Endothelial cell (in vitro differentiated cells): ENCODE measurements around the gene ECE1. TPM values are rescaled to one million over a fixed set of nuclear protein-coding genes. Genes with fewer than 3 reads are reported as not detected.

Experiments
- DNase-seq: peaks from one replicate; pipeline ENCODE4 v3.0.0; 2021; ENCODE audit warnings: low spot score
- H3K27ac Mint-ChIP-seq: one replicate; pipeline ENCODE4 v1.8.0; 2021; ENCODE audit warnings: mixed read lengths, inconsistent platforms; ENCODE audit not compliant: unreplicated experiment
- H3K27me3 Mint-ChIP-seq: one replicate; pipeline ENCODE4 v1.8.0; 2021; ENCODE audit warnings: mild to moderate bottlenecking, moderate library complexity, mixed read lengths, inconsistent platforms; ENCODE audit not compliant: unreplicated experiment
- H3K36me3 Mint-ChIP-seq: one replicate; pipeline ENCODE4 v1.8.0; 2021; ENCODE audit warnings: mild to moderate bottlenecking, low read depth, mixed read lengths, inconsistent platforms; ENCODE audit not compliant: unreplicated experiment
- H3K4me1 Mint-ChIP-seq: one replicate; pipeline ENCODE4 v1.8.0; 2021; ENCODE audit warnings: mild to moderate bottlenecking, mixed read lengths, inconsistent platforms; ENCODE audit not compliant: unreplicated experiment
- H3K4me3 Mint-ChIP-seq: one replicate; pipeline ENCODE4 v1.8.0; 2021; ENCODE audit warnings: mild to moderate bottlenecking, mixed read lengths, inconsistent platforms; ENCODE audit not compliant: unreplicated experiment
- H3K9me3 Mint-ChIP-seq: one replicate; pipeline ENCODE4 v1.8.0; 2021; ENCODE audit warnings: mixed read lengths, inconsistent platforms; ENCODE audit not compliant: unreplicated experiment
- total RNA-seq: library from RNA; stranded (reverse); fragmentation: NEBNext Ultra II Directional; extraction: Animal tissue kit (Norgen Biotek cat#: 25700); gene quantifications from one replicate; pipeline ENCODE4 v1.2.1, GENCODE V29; 2021; ENCODE audit not compliant: unreplicated experiment
- TF ChIP-seq, protein P1 (sequence below): fragments of 200-600 bp; sonication (generic); IDR thresholded peaks from one replicate; pipeline ENCODE4 v1.5.0; 2021; ENCODE audit warnings: antibody characterized with exemption; ENCODE audit not compliant: unreplicated experiment

Gene ECE1
- total RNA-seq, 1 donor from 2014 or later = 328 TPM

DNA sequence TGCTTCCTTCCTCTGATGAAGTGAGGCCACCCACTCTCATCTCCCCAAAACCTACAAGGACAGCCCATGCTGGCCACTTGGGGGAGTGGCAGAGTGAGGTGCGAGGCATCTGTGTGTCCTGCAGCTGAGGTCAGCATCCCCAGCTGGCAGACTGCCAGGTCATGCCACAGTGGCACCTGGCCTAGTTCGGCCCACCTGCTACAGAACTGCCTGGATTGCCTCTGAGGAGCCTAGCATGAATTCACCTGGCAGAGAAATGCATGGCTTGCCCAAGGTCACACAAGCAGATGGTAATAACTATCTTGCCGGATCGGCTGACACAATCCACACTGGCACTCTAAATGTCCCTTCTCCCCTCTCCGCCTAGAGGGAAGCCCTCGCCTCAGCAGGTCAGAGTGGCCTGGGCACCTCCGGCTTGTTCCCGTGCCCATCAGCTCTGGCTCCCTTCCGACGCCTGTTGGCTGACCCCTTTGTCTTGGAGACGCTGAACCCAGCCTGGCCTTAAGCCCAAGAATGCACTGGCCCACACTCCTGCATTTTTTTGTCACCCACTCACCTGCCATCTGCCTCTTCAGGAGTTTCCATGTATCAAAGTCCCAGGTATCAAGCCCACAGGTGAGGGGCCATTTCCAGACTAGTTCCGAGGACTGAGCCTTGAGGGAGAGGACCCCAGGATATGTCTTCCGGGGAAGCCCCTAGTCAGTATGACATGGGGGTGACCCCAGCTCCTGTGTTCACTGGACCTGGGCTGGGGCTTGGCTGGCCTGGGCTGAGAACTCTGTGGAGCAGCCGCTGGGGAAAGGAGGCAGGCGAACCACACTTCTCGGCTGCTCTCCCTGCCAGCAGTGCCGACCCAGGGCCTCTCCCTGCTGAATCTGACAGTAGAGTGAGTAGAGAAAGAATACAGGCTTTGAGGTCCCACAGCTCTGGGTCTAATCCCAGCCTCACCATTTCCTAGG is 21.7 kb downstream of the ECE1 start:
- Mint-ChIP-seq H3K4me3 (peak overlapping the region; percentile 47), H3K27me3 (peaks cover 14% of the 10 kb centered on the region), H3K27ac (no peak overlapping the region), H3K4me1 (peaks cover 18% of the 10 kb centered on the region), H3K36me3 (peaks cover 61% of the 10 kb centered on the region), H3K9me3 (no peaks in the 10 kb centered on the region)
- DNase-seq = no peak
- TF ChIP-seq, protein P1, sequence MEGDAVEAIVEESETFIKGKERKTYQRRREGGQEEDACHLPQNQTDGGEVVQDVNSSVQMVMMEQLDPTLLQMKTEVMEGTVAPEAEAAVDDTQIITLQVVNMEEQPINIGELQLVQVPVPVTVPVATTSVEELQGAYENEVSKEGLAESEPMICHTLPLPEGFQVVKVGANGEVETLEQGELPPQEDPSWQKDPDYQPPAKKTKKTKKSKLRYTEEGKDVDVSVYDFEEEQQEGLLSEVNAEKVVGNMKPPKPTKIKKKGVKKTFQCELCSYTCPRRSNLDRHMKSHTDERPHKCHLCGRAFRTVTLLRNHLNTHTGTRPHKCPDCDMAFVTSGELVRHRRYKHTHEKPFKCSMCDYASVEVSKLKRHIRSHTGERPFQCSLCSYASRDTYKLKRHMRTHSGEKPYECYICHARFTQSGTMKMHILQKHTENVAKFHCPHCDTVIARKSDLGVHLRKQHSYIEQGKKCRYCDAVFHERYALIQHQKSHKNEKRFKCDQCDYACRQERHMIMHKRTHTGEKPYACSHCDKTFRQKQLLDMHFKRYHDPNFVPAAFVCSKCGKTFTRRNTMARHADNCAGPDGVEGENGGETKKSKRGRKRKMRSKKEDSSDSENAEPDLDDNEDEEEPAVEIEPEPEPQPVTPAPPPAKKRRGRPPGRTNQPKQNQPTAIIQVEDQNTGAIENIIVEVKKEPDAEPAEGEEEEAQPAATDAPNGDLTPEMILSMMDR = no peak

DNA sequence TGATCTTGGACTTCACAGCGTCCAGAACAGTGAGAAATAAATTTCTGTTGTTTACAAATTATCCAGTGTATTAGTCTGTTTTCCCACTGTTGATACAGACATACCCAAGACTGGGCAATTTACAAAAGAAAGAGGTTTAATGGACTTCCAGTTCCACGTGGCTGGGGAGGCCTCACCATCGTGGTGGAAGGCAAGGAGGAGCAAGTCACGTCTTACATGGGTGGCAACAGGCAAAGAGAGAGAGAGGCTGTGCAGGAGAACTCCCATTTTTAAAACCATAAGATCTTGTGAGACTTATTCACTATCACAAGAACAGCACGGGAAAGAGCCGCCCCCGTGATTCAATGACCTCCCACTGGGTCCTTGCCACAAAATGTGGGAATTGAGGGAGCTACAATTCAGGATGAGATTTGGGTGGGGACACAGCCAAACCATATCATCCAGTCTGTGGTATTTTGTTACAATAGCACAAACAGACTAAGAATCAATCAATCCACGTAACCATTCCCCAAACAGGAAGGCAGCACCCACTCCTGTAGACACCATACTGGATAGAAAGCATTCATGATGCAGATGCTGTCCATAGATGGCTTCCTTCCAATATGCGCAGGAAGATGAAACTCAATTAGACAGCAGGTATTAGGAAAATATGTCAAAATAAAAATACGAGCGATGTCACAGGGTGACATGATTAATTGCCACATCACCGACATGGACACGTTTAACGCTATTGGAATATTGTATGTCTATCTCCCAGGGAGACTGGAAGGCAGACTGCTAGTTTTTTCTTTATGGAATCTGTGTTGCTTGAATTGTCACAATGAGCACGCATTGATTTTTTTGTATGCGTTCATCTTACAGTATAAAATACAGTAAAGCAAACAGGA is 22.8 kb downstream of the ECE1 start:
- DNase-seq = no peak
- Mint-ChIP-seq H3K27me3 (peaks cover 10% of the 10 kb centered on the region), H3K4me1 (peaks cover 18% of the 10 kb centered on the region), H3K4me3 (peak overlapping the region; percentile 39), H3K27ac (peak overlapping the region; percentile 49), H3K36me3 (peaks cover 51% of the 10 kb centered on the region), H3K9me3 (no peaks in the 10 kb centered on the region)
- TF ChIP-seq, protein P1 = no peak

DNA sequence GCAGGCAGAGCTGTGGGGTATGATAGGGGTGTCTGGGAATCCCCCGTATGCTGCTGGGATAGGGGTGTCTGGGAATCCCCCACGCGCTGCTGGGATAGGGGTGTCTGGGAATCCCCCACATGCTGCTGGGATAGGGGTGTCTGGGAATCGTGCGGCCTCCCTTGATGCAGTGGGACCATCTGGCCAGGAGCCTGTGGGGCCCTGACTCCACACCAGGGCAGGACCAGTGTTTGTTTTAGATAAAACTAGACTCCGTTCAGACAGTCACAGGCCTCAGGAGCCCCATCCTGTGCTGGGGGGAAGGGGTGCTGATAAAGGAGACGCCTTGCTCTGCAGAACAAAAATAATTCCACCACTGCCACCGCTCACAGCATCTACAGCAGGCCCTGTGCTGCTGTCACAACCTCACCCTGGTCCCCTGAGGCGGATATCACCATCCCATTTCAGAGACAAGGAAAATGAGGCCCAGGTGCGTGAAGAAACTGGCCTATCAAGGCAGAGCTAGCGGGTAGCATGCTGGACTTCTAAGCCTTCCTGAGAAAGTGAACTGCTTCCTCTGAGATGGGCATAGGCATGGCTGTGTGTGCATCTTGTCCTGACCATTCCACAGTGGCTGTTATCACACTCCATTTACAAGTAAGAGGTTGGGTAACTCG is 24.0 kb downstream of the ECE1 start:
- Mint-ChIP-seq H3K36me3 (peaks cover 47% of the 10 kb centered on the region), H3K4me1 (peaks cover 26% of the 10 kb centered on the region), H3K27me3 (peaks cover 13% of the 10 kb centered on the region), H3K9me3 (no peaks in the 10 kb centered on the region), H3K27ac (no peak overlapping the region), H3K4me3 (no peak overlapping the region)
- no peak for DNase-seq
- TF ChIP-seq, protein P1 = no peak

DNA sequence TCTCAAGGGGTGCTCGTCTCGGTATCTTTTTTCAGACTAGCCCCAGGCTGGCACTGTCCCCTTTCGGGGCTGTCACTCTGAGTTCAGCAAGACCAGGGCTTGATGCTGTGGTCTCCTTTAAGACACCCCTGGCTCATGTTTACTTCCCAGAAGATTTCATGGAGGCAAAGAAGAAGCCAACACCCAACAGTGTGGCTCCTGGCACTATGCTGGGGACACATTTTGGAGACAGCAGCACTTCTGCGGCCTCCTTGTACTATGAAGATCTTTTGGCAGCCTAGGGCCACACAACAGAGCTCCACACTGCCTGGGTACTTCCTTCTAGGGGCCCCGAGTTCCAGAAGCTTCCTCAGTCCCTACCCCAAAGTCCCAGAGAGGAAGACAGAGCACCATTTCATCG is 24.6 kb downstream of the ECE1 start:
- TF ChIP-seq, protein P1 = no peak
- peaks cover 49% of the 10 kb centered on the region for H3K36me3 Mint-ChIP-seq
- H3K9me3 Mint-ChIP-seq = no peaks in the 10 kb centered on the region
- H3K4me3 Mint-ChIP-seq = no peak overlapping the region
- H3K4me1 Mint-ChIP-seq = peaks cover 28% of the 10 kb centered on the region
- no peak for DNase-seq
- no peak overlapping the region for H3K27ac Mint-ChIP-seq
- H3K27me3 Mint-ChIP-seq = peaks cover 15% of the 10 kb centered on the region
